GM23338 (cell line): ENCODE measurements around the gene TRIM22. TPM values are rescaled to one million over a fixed set of nuclear protein-coding genes. Genes with fewer than 3 reads are reported as not detected.

Experiments
- ATAC-seq: fragments of 200-7000 bp; cut with Tn5 transposase; 3 replicates; pipeline ENCODE4 v1.9.1; 2020
- DNase-seq: peaks from one replicate; pipeline ENCODE4 v3.0.0-alpha.2; 2015; ENCODE audit warnings: low spot score
- H2AFZ ChIP-seq: fragments of 200-600 bp; sonication (generic); 2 replicates; pipeline ENCODE4 v1.8.0; 2016; ENCODE audit warnings: antibody characterized with exemption, mild to moderate bottlenecking, moderate library complexity
- H3F3A ChIP-seq: fragments of 200-600 bp; sonication (generic); replicated peaks from 2 replicates; pipeline ENCODE4 v1.8.0; 2017; ENCODE audit warnings: antibody characterized with exemption, mixed run types, low read depth
- H3K27ac ChIP-seq: fragments of 200-600 bp; sonication (generic); 2 replicates; pipeline ENCODE4 v1.6.1; 2016; ENCODE audit warnings: low read depth
- H3K27me3 ChIP-seq: fragments of 200-600 bp; sonication (generic); 2 replicates; pipeline ENCODE4 v1.8.0; 2016; ENCODE audit warnings: mild to moderate bottlenecking, mixed run types, moderate library complexity; ENCODE audit not compliant: insufficient read depth
- H3K36me3 ChIP-seq: fragments of 200-600 bp; sonication (generic); 2 replicates; pipeline ENCODE4 v1.8.0; 2016; ENCODE audit warnings: mild to moderate bottlenecking; ENCODE audit not compliant: insufficient read depth
- H3K4me1 ChIP-seq: fragments of 200-600 bp; sonication (generic); 2 replicates; pipeline ENCODE4 v1.8.0; 2016; ENCODE audit warnings: mild to moderate bottlenecking, moderate library complexity; ENCODE audit not compliant: insufficient read depth
- H3K4me2 ChIP-seq: fragments of 200-600 bp; sonication (generic); 2 replicates; pipeline ENCODE4 v1.7.1; 2017; ENCODE audit warnings: mixed run types
- H3K4me3 ChIP-seq: fragments of 200-600 bp; sonication (generic); 2 replicates; pipeline ENCODE4 v1.6.1; 2016; ENCODE audit warnings: mixed run types
- H3K79me2 ChIP-seq: fragments of 200-600 bp; sonication (generic); replicated peaks from 2 replicates; pipeline ENCODE4 v1.8.0; 2017; ENCODE audit warnings: mild to moderate bottlenecking; ENCODE audit not compliant: insufficient read depth
- H3K9me2 ChIP-seq: fragments of 200-600 bp; sonication (generic); 2 replicates; pipeline ENCODE4 v1.8.0; 2017; ENCODE audit not compliant: insufficient read depth
- H4K20me1 ChIP-seq: fragments of 200-600 bp; sonication (generic); replicated peaks from 2 replicates; pipeline ENCODE4 v1.8.0; 2017; ENCODE audit warnings: mild to moderate bottlenecking; ENCODE audit not compliant: insufficient read depth
- H3K27ac Mint-ChIP-seq: 2 replicates; pipeline ENCODE4 v1.8.0; 2020; ENCODE audit warnings: inconsistent platforms, mild to moderate bottlenecking, moderate library complexity, mixed read lengths
- H3K27me3 Mint-ChIP-seq: 3 replicates; pipeline ENCODE4 v1.8.0; 2022; ENCODE audit warnings: low read depth, mild to moderate bottlenecking, moderate library complexity, mixed read lengths, inconsistent platforms; ENCODE audit not compliant: insufficient read depth, poor library complexity
- H3K36me3 Mint-ChIP-seq: 3 replicates; pipeline ENCODE4 v1.8.0; 2021; ENCODE audit warnings: low read depth, mild to moderate bottlenecking, inconsistent platforms, moderate library complexity, mixed read lengths
- H3K4me1 Mint-ChIP-seq: 3 replicates; pipeline ENCODE4 v1.8.0; 2020; ENCODE audit warnings: mild to moderate bottlenecking, inconsistent platforms, mixed read lengths
- H3K4me3 Mint-ChIP-seq: 3 replicates; pipeline ENCODE4 v1.8.0; 2021; ENCODE audit warnings: moderate library complexity, mild to moderate bottlenecking, inconsistent platforms, mixed read lengths
- H3K9me3 Mint-ChIP-seq: 3 replicates; pipeline ENCODE4 v1.8.0; 2020; ENCODE audit warnings: moderate library complexity, mild to moderate bottlenecking, inconsistent platforms, mixed read lengths
- CREB1 ChIP-seq: fragments of 250-450 bp; sonication (Bioruptor Pico); IDR thresholded peaks from 2 replicates; pipeline ENCODE4 v1.5.0; 2020; ENCODE audit warnings: low read depth, mild to moderate bottlenecking, moderate library complexity
- CTCF ChIP-seq, 2 experiments: fragments of 200-600 bp in 1 of 2; sonication (generic) in 1 of 2; conservative IDR thresholded peaks; 2 replicates each; pipeline versions ENCODE4 v1.5.1 to v1.6.1; 2016 to 2017; ENCODE audit warnings: antibody characterized with exemption in 2 of 2, low read depth in 2 of 2, mild to moderate bottlenecking in 2 of 2, moderate library complexity in 1 of 2
- EZH2 ChIP-seq: fragments of 200-600 bp; sonication (generic); IDR thresholded peaks from one replicate; pipeline ENCODE4 v1.8.0; 2017; ENCODE audit warnings: antibody characterized with exemption, mild to moderate bottlenecking, low read depth; ENCODE audit not compliant: unreplicated experiment
- EZH2phosphoT487 ChIP-seq: fragments of 200-600 bp; sonication (generic); IDR thresholded peaks from one replicate; pipeline ENCODE4 v1.8.1; 2018; ENCODE audit warnings: antibody characterized with exemption; ENCODE audit not compliant: unreplicated experiment
- JUNB ChIP-seq: IDR thresholded peaks from one replicate; pipeline ENCODE4 v1.6.1; 2016; ENCODE audit warnings: antibody characterized with exemption; ENCODE audit not compliant: unreplicated experiment
- NANOG ChIP-seq: IDR thresholded peaks from 2 replicates; pipeline ENCODE4 v1.6.1; 2016; ENCODE audit warnings: antibody characterized with exemption, borderline replicate concordance
- POLR2AphosphoS5 ChIP-seq: IDR thresholded peaks from 2 replicates; pipeline ENCODE4 v1.6.1; 2016; ENCODE audit warnings: antibody characterized with exemption, low read depth
- STAT1 ChIP-seq: IDR thresholded peaks from one replicate; pipeline ENCODE4 v1.6.1; 2016; ENCODE audit warnings: antibody characterized with exemption; ENCODE audit not compliant: unreplicated experiment
- ZNF114 ChIP-seq: fragments of 250-450 bp; sonication (Bioruptor Pico); IDR thresholded peaks from 2 replicates; pipeline ENCODE4 v1.5.0; 2020; ENCODE audit warnings: mild to moderate bottlenecking, moderate library complexity
- ZNF331 ChIP-seq: fragments of 250-450 bp; sonication (Bioruptor Pico); IDR thresholded peaks from 2 replicates; pipeline ENCODE4 v1.5.0; 2020; ENCODE audit warnings: low read depth, mild to moderate bottlenecking, moderate library complexity
- polyA plus RNA-seq: library from polyadenylated mRNA; unstranded; fragments of >200 nt; fragmentation: Nextera tagmentation; extraction: Ambion mirVana; gene quantifications from 2 replicates; pipeline ENCODE4 v1.2.1, GENCODE V29; 2016
- total RNA-seq: library from RNA; depleted of rRNA; stranded (reverse); fragments of >200 nt; shearing (Covaris generic); gene quantifications from 2 replicates; pipeline ENCODE4 v1.2.3, GENCODE V29; 2014
- TF ChIP-seq, protein P1 (sequence below): IDR thresholded peaks from 2 replicates; pipeline ENCODE4 v1.6.1; 2016; ENCODE audit warnings: antibody characterized with exemption

TRIM22 gene
- total and polyA plus RNA-seq, 2 experiments from 2014 or later = 23.9 to 41.1 TPM

- H3K9me3 Mint-ChIP-seq = no peaks in the 10 kb centered on the region
- Histone ChIP-seq H3K27me3 (no peaks in the 10 kb centered on the region), H3K9me2 (no peaks in the 10 kb centered on the region), H3F3A (no peaks in the 10 kb centered on the region), H3K79me2 (no peaks in the 10 kb centered on the region), H3K36me3 (no peaks in the 10 kb centered on the region), H3K27ac (no peak overlapping the region), H3K4me1 (no peaks in the 10 kb centered on the region), H3K4me3 (no peak overlapping the region), H2AFZ (no peak overlapping the region), H3K4me2 (no peak overlapping the region), H4K20me1 (no peaks in the 10 kb centered on the region)
- no peak overlapping the region for H3K27ac Mint-ChIP-seq
- no peak overlapping the region for H3K4me3 Mint-ChIP-seq
- no peak for DNase-seq
- no peak for ATAC-seq
- TF ChIP-seq STAT1 (no peak), EZH2 (no peak), NANOG (no peak), ZNF114 (CRISPR knock-in tag) (no peak), ZNF331 (CRISPR knock-in tag) (no peak)
- H3K36me3 Mint-ChIP-seq = no peaks in the 10 kb centered on the region
- no peaks in the 10 kb centered on the region for H3K4me1 Mint-ChIP-seq
- no peaks in the 10 kb centered on the region for H3K27me3 Mint-ChIP-seq
Measured at GRCh38 chr11:5737670-5738392, 48.2 kb downstream of the TRIM22 start.

DNA sequence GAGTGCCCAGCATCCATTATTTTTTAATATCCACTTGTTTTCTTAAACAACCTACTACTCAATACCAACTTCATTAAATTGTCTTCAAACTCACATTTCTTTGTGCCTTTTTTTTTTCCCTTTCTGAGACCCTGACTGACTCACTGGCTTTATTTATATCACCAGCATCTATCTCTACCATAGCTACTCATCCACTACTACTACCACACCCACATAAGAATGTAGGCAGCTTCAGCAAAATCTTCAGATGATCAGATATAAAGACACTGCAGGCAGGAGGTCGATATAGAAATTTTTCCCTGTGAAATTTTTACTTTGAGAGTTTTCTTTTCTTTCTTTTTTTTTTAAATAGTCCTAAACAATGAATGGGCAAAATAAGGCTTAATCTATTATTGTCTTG, 48.8 kb downstream of the TRIM22 start:
- Mint-ChIP-seq H3K4me1 (no peaks in the 10 kb centered on the region), H3K9me3 (no peaks in the 10 kb centered on the region), H3K36me3 (no peaks in the 10 kb centered on the region), H3K27me3 (no peaks in the 10 kb centered on the region), H3K4me3 (no peak overlapping the region), H3K27ac (no peak overlapping the region)
- Histone ChIP-seq H3K36me3 (no peaks in the 10 kb centered on the region), H3K27ac (no peak overlapping the region), H3K4me1 (no peaks in the 10 kb centered on the region), H3K9me2 (no peaks in the 10 kb centered on the region), H3K4me2 (no peak overlapping the region), H3K4me3 (no peak overlapping the region), H3K27me3 (no peaks in the 10 kb centered on the region), H3K79me2 (no peaks in the 10 kb centered on the region), H2AFZ (no peak overlapping the region), H4K20me1 (no peaks in the 10 kb centered on the region), H3F3A (no peaks in the 10 kb centered on the region)
- ATAC-seq = no peak
- TF ChIP-seq EZH2phosphoT487 = no peak
- TF ChIP-seq NANOG = no peak
- TF ChIP-seq, protein P1, sequence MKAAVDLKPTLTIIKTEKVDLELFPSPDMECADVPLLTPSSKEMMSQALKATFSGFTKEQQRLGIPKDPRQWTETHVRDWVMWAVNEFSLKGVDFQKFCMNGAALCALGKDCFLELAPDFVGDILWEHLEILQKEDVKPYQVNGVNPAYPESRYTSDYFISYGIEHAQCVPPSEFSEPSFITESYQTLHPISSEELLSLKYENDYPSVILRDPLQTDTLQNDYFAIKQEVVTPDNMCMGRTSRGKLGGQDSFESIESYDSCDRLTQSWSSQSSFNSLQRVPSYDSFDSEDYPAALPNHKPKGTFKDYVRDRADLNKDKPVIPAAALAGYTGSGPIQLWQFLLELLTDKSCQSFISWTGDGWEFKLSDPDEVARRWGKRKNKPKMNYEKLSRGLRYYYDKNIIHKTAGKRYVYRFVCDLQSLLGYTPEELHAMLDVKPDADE = no peak
- no peak for TF ChIP-seq POLR2AphosphoS5
- no peak for TF ChIP-seq CREB1 (CRISPR knock-in tag)
- TF ChIP-seq ZNF331 (CRISPR knock-in tag) = no peak
- DNase-seq = no peak

- Mint-ChIP-seq H3K27ac (no peak overlapping the region), H3K27me3 (no peaks in the 10 kb centered on the region), H3K9me3 (no peaks in the 10 kb centered on the region), H3K4me3 (no peak overlapping the region), H3K36me3 (no peaks in the 10 kb centered on the region), H3K4me1 (no peaks in the 10 kb centered on the region)
- H3K4me3 ChIP-seq = no peak overlapping the region
- no peak overlapping the region for H2AFZ ChIP-seq
- H4K20me1 ChIP-seq = no peaks in the 10 kb centered on the region
- H3K27me3 ChIP-seq = no peaks in the 10 kb centered on the region
- no peaks in the 10 kb centered on the region for H3K9me2 ChIP-seq
- H3K27ac ChIP-seq = no peak overlapping the region
- no peak overlapping the region for H3K4me2 ChIP-seq
- H3K79me2 ChIP-seq = no peaks in the 10 kb centered on the region
- no peaks in the 10 kb centered on the region for H3F3A ChIP-seq
- no peaks in the 10 kb centered on the region for H3K36me3 ChIP-seq
- DNase-seq = no peak
- no peaks in the 10 kb centered on the region for H3K4me1 ChIP-seq
- no peak for ATAC-seq
- TF ChIP-seq, protein P1 = no peak
- TF ChIP-seq STAT1 (no peak), POLR2AphosphoS5 (no peak), ZNF114 (CRISPR knock-in tag) (no peak), EZH2 (no peak), CREB1 (CRISPR knock-in tag) (no peak), ZNF331 (CRISPR knock-in tag) (no peak), CTCF (conservative IDR thresholded peaks at IDR 0.05; ENCODE audit: low read depth in 2 of 2) (no peak), JUNB (no peak)
Measured at GRCh38 chr11:5746614-5747013, 57.0 kb downstream of the TRIM22 start.
